ENCODE results near the gene INTS11.
A peak's percentile ranks its signal among the peaks of the same experiment; 100 is the strongest.
"Not testable (repeated sequence)": the region's sequence is repeated elsewhere in the genome, so short reads cannot be mapped to it uniquely, and the experiment has no call there.

Gene INTS11

GRCh38 chr1:1330366-1331067 lies 6.1 kb upstream of the INTS11 start:
- no peak for DNase-seq

GRCh38 chr1:1329304-1330210 lies 5.1 kb upstream of the INTS11 start:
- DNase-seq, result no peak

DNA sequence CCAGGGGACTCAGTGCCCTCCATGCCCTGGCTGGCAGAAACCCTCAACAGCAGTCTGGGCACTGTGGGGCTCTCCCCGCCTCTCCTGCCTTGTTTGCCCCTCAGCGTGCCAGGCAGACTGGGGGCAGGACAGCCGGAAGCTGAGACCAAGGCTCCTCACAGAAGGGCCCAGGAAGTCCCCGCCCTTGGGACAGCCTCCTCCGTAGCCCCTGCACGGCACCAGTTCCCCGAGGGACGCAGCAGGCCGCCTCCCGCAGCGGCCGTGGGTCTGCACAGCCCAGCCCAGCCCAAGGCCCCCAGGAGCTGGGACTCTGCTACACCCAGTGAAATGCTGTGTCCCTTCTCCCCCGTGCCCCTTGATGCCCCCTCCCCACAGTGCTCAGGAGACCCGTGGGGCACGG lies 3.8 kb upstream of the INTS11 start:
- DNase-seq, result no peak

- DNase-seq, result no peak
Measured at GRCh38 chr1:1327291-1327690, 2.8 kb upstream of the INTS11 start.

GRCh38 chr1:1326075-1326605 lies 1.7 kb upstream of the INTS11 start:
- DNase-seq, result no peak

- DNase-seq, result no peak
Measured at GRCh38 chr1:1325288-1326074, 1.0 kb upstream of the INTS11 start.

- peak; percentile 82 for DNase-seq
Measured at GRCh38 chr1:1324084-1324523, 356 bp downstream of the INTS11 start.

DNA sequence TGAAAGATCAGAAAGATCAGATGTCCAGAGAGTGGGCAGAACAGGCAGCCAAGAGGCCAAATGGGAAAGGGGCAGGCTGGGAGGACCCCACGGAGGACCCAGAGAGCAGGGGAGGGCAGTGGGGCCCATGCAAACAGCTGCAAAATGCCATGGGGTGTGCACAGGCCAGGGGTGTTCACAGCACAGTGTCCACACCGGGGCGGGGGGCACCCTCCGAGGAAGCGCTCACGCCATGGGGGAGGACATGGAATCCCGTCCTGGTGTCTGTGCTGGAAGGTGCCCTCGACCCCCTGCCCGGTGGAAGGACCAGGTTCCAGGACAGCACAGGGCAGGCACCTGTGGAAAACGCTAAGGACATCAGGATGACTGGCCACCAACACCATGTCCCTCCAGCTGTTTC lies 1.5 kb downstream of the INTS11 start:
- DNase-seq, result no peak

DNA sequence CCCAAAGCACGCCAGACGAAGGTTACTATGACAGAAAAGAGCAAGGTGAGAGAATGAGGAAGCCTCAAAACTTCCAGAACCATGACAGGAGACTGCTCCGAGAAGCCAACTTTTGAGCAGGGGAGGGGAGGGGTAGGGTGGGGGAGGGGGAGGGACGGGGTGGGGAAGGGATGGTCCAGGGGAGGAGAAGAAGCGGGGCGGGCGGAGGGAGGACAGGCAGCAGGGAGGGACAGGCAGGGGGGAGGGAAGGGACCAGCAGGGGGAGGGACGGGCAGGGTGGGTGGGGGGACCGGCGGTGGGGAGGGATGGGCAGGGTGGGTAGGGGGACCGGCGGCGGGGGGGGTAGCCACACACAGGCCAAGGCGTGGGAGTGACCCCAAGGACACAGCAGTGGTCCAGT lies 2.0 kb downstream of the INTS11 start:
- no peak for DNase-seq

- no peak for DNase-seq
Measured at GRCh38 chr1:1321477-1321876, 3.0 kb downstream of the INTS11 start.

DNA sequence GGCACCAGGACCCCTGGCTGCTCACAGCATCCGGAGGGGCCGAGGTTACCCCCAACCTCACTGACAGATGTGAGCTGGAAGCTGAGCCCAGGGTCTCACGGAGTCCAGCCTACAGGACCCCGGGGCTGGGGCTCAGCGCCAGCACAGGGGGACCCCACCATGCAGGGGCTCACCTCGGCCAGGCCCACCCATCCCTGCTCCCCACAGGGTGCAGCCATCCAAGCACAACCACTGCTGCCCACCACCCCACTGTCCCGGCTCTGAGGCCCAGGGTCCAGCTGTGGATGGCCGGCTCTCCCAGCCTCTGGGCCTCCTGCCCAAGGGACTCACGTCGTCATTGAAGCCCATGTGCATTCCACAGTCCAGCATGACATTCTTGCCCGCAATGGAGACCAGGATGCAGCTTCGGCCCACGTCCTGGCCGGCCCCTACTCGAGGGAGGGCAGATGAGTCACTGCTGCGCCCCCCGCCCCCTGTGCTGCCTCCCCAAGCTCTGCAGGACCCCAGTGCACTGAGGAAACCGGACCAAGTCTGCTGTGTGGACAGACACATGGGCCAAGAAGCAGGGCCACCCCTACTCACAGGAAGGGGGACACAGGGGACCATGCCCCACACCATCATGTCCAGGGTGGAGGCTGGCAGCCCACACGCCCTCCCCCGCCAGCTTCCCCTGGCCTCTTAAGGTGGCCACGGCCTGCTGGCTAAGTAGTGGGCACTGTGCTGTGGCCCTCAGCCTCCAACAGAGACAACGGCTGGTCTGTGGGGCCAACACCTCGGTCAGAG lies 3.6 kb downstream of the INTS11 start:
- DNase-seq, result no peak

DNA sequence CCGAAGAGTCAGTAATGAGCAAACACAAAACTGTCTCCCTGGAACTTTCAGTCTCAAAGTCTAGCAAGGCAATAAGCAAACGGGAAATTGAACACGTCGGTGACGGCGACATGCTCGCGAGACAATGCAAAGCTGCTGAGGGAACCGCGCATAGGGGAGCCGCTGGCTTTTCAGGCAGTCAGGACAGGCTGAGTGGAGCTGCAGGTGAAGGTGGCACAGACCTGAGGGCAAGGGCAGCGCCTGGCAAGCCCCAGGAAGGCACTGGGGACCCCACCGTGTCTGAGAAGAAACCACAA lies 4.9 kb downstream of the INTS11 start:
- DNase-seq, result no peak

DNA sequence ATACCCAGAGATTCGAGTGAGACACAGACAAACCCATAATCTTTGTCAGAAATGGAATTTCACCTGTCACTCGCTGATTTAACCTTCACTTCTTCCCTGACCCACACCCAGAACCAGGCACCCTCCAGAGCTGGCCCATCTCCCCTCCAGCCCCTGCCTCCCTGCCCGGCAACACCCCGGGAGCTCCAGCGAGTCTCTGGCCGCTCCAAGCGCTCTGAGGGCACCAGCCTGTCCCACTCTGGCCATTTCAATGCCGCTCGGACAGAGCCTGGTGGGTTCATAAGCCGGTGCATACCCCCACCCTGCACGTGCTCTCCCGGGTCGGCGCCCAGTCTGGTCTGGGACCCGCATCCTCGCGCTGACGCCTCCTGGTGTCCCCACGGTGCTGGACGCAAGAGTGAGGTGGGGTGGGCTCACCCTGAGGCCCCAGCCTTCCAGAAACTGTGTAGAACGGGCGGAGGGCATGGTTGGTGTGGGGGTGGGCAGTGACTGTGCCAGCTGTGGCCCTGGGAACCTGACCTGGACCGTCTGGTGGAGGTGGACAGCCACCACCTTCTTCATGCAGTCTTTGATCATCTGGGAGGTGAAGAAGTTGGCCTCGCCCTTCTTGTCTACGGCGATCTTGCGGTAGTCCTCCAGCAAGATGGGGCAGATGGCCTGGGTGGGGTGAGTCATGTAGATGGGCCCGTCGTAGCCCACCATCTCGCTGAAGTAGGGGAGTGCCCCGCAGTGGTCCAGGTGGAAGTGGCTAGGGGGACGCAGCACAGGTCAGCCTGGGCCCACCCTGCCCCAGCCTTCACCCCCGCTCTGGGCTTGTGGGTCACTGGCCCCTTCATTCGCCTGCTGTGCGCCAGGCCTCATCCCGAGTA lies 5.4 kb downstream of the INTS11 start:
- no peak for DNase-seq

- DNase-seq, result no peak
Measured at GRCh38 chr1:1318131-1318652, 6.3 kb downstream of the INTS11 start.

DNA sequence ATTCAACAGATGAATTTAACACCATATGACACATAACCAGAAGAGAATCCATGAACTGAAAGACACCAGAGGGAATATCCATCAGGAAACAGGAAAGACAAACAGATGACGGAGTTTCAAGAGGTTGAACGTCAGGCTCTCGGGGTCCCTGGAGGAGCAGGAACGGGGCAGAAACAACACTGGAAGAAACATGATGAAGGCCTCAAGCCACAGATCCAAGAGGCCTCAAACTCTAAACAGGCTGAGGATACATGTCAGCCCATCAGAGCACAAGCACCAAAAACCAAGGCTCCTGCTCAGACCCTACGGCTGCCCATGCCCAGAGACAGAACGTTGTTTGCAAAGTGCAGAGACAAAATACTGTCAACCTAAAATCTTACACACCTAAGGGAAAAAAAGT lies 7.0 kb downstream of the INTS11 start:
- DNase-seq, result no peak

- DNase-seq, result not testable (repeated sequence)
Measured at GRCh38 chr1:1316199-1316598, 8.3 kb downstream of the INTS11 start.

GRCh38 chr1:1315435-1315954 lies 9.0 kb downstream of the INTS11 start:
- DNase-seq, result no peak

GRCh38 chr1:1314678-1315335 lies 9.7 kb downstream of the INTS11 start:
- no peak for DNase-seq

DNA sequence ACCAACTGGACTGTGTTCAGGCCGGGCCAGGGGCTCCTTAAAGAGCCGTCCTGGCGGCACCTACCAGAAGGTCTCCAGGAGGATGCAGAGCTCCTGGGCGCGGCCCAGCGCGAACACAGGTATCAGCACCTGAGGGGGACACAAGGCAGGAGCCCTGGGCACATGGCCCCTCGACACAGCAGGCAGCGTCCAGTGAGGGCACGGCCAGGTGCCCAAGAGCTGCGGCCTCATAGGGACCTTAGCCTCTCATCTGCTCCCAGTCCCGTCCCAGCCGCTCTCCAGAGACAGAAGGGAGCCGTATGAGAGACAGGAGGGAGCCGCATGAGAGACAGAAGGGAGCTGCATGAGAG lies 10.2 kb downstream of the INTS11 start:
- DNase-seq, result no peak
